ENCODE results near the gene B4GALNT3. TPM values are rescaled to one million over a fixed set of nuclear protein-coding genes. Genes with fewer than 3 reads are reported as not detected.

B4GALNT3 gene
- total RNA-seq, 1 experiment from 2014 or later, result 2.3 TPM

DNA sequence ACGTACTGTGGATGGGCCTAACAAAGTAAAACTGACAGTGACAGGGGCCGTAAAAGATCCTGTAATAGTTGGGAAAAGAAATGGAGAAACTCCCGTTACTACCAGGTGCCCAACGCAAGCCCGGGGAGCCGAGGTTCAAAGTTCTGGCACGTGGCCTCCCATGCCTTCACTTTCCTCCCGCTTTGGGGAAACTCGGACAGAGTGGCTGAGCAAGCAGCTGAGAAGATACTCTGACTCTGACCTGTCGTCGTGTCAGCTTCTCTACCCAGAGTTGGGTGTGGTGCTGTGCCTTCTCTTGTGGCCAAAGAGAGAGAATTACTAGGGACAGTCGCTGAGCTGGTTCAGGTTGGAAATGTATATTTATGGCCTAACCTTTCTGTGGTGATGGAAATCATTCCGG, 1.7 kb downstream of the B4GALNT3 start:
- CTCF ChIA-PET, result no interaction called here
- H3K4me1 ChIP-seq (ENCODE audit: control insufficient read depth, insufficient read depth, low read length), result no peaks in the 10 kb centered on the region; the same call in 1 of the 2 replicates
- ATAC-seq (no peak), DNase-seq (ENCODE audit: low read depth, low spot score) (no peak)
- peaks cover 10% of the 10 kb centered on the region for H3K27me3 ChIP-seq (ENCODE audit: control insufficient read depth, insufficient read depth, low read length)
- in situ Hi-C loops (cut with HindIII; ENCODE audit: low pct_unique_long_range_greater_than_20kb, low sequenced_read_pairs), result no loop called here
- intact Hi-C loops (cut with micrococcal nuclease; ENCODE audit: unreplicated experiment), result no loop called here
- H3K9me3 ChIP-seq (ENCODE audit: control insufficient read depth, insufficient read depth, low read depth, low read length), result no peaks in the 10 kb centered on the region
- peak overlapping the region in 1 of 2 experiments; percentile 31; a peak in 1 of 4 replicates for H3K4me3 ChIP-seq (ENCODE audit: low read depth in 2 of 2, low read length in 2 of 2)
- POLR2A ChIA-PET, result no interaction called here
- no peaks in the 10 kb centered on the region for H3K36me3 ChIP-seq (ENCODE audit: control insufficient read depth, insufficient read depth, low read length)
- TF ChIP-seq TCF7L2 (IDR thresholded peaks at IDR 0.05; ENCODE audit: low read depth, low read length) (no peak), POLR2AphosphoS5 (IDR thresholded peaks at IDR 0.05; ENCODE audit: low read depth, low read length) (no peak), SIN3A (IDR thresholded peaks at IDR 0.05; ENCODE audit: borderline replicate concordance, insufficient read depth, low read depth, low read length) (no peak)
- TF ChIP-seq, protein P1, sequence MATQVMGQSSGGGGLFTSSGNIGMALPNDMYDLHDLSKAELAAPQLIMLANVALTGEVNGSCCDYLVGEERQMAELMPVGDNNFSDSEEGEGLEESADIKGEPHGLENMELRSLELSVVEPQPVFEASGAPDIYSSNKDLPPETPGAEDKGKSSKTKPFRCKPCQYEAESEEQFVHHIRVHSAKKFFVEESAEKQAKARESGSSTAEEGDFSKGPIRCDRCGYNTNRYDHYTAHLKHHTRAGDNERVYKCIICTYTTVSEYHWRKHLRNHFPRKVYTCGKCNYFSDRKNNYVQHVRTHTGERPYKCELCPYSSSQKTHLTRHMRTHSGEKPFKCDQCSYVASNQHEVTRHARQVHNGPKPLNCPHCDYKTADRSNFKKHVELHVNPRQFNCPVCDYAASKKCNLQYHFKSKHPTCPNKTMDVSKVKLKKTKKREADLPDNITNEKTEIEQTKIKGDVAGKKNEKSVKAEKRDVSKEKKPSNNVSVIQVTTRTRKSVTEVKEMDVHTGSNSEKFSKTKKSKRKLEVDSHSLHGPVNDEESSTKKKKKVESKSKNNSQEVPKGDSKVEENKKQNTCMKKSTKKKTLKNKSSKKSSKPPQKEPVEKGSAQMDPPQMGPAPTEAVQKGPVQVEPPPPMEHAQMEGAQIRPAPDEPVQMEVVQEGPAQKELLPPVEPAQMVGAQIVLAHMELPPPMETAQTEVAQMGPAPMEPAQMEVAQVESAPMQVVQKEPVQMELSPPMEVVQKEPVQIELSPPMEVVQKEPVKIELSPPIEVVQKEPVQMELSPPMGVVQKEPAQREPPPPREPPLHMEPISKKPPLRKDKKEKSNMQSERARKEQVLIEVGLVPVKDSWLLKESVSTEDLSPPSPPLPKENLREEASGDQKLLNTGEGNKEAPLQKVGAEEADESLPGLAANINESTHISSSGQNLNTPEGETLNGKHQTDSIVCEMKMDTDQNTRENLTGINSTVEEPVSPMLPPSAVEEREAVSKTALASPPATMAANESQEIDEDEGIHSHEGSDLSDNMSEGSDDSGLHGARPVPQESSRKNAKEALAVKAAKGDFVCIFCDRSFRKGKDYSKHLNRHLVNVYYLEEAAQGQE (IDR thresholded peaks at IDR 0.05; ENCODE audit: insufficient read depth in 1 of 2, low read depth in 2 of 2, low read length in 1 of 2), result no peak
- TF ChIP-seq, protein P2, sequence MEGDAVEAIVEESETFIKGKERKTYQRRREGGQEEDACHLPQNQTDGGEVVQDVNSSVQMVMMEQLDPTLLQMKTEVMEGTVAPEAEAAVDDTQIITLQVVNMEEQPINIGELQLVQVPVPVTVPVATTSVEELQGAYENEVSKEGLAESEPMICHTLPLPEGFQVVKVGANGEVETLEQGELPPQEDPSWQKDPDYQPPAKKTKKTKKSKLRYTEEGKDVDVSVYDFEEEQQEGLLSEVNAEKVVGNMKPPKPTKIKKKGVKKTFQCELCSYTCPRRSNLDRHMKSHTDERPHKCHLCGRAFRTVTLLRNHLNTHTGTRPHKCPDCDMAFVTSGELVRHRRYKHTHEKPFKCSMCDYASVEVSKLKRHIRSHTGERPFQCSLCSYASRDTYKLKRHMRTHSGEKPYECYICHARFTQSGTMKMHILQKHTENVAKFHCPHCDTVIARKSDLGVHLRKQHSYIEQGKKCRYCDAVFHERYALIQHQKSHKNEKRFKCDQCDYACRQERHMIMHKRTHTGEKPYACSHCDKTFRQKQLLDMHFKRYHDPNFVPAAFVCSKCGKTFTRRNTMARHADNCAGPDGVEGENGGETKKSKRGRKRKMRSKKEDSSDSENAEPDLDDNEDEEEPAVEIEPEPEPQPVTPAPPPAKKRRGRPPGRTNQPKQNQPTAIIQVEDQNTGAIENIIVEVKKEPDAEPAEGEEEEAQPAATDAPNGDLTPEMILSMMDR (IDR thresholded peaks at IDR 0.05), result no peak
- BruUV-seq (replicated peaks), result no TSS peak
- no peak overlapping the region for H3K27ac ChIP-seq (ENCODE audit: low read length)

DNA sequence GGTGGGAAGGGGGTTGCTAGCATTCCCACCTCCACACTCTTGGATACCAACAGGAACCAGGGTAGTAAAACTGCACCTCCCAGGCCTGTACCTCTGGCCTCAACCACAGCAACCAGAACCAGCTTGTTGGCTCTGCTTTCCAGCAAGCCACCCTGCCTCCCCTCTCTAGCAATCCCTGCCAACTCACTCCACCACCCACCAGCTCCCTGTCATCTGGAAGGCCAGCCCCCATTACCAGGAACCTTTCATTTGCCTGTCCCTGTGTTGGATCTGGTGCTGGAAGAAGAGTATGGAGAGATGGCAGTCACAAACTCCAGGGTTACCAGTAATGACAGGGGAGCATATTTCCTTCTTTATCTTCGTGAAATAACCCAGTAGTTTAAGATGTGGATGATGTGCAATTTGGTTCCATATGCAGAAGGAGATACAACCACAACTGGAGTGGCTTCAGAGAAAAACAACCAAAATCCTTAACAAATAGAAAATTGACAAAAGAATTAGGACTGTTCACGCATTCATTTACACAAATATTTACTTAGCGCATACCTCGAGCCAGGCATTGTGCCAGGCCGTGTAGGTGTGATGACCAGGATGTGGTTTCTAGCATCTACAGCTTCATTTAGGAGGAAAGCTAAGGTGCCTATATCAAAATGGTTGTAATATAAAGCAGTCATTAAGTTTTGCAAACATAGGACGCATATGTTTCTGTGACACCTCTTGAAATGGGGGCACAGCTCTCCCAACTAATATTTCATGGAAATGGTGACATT, 3.4 kb downstream of the B4GALNT3 start:
- H3K4me3 ChIP-seq (ENCODE audit: low read depth in 2 of 2, low read length in 2 of 2), result no peak overlapping the region
- ATAC-seq, result no peak
- ChIA-PET CTCF (interaction anchor here (0.5 to 0.6 kb wide), 2 partner anchors 10 to 56 kb away, joined by 3 to 7 read pairs; no protein-coding TSS in a partner anchor), POLR2A (no interaction called here)
- no peaks in the 10 kb centered on the region for H3K36me3 ChIP-seq (ENCODE audit: control insufficient read depth, insufficient read depth, low read length)
- TF ChIP-seq, protein P2 (IDR thresholded peaks at IDR 0.05), result no peak
- TF ChIP-seq SIN3A (IDR thresholded peaks at IDR 0.05; ENCODE audit: borderline replicate concordance, insufficient read depth, low read depth, low read length), result no peak
- TF ChIP-seq, protein P1 (IDR thresholded peaks at IDR 0.05; ENCODE audit: insufficient read depth in 1 of 2, low read depth in 2 of 2, low read length in 1 of 2), result no peak
- no peak for TF ChIP-seq POLR2AphosphoS5 (IDR thresholded peaks at IDR 0.05; ENCODE audit: low read depth, low read length)
- TF ChIP-seq TCF7L2 (IDR thresholded peaks at IDR 0.05; ENCODE audit: low read depth, low read length), result no peak
- peaks cover 6% of the 10 kb centered on the region for H3K27me3 ChIP-seq (ENCODE audit: control insufficient read depth, insufficient read depth, low read length)
- intact Hi-C loops (cut with micrococcal nuclease; ENCODE audit: unreplicated experiment) (no loop called here), in situ Hi-C loops (cut with HindIII; ENCODE audit: low pct_unique_long_range_greater_than_20kb, low sequenced_read_pairs) (no loop called here)
- H3K9me3 ChIP-seq (ENCODE audit: control insufficient read depth, insufficient read depth, low read depth, low read length), result no peaks in the 10 kb centered on the region
- BruUV-seq (replicated peaks), result no TSS peak
- no peak overlapping the region for H3K27ac ChIP-seq (ENCODE audit: low read length)
- no peaks in the 10 kb centered on the region; the same call in 1 of the 2 replicates for H3K4me1 ChIP-seq (ENCODE audit: control insufficient read depth, insufficient read depth, low read length)
- no peak for DNase-seq (ENCODE audit: low read depth, low spot score)
